GM12878 (cell line): ENCODE results near the gene IL3. TPM values are rescaled to one million over a fixed set of nuclear protein-coding genes. Genes with fewer than 3 reads are reported as not detected.

Source experiments
- ATAC-seq: fragments of 200-7000 bp; cut with Tn5 transposase; 3 replicates; pipeline ENCODE4 v1.9.1; 2020; ENCODE audit warnings: mild to moderate bottlenecking, moderate library complexity
- BruUV-seq: library from RNA; stranded (reverse); fragments of 400-500 nt; replicated peaks from 2 replicates; lab custom pipeline; 2021; lab: Mats Ljungman, UMichigan
- CTCF ChIA-PET: fragments of 300-600 bp; sonication (Branson Sonifier 250); formaldehyde crosslinking; extraction: SDS; loops from one replicate; lab custom pipeline; 2021; ENCODE audit warnings: inconsistent platforms; lab: Yijun Ruan, JAX
- POLR2A ChIA-PET: fragments of 350-600 bp; formaldehyde crosslinking; extraction: SDS; loops from one replicate; lab custom pipeline; 2021; ENCODE audit warnings: inconsistent platforms; lab: Charles Lee
- RAD21 ChIA-PET: fragments of 300-600 bp; sonication (Branson Sonifier 250); formaldehyde crosslinking; loops from one replicate; lab custom pipeline; 2023; ENCODE audit warnings: antibody characterized with exemption; ENCODE audit not compliant: unreplicated experiment; lab: Charles Lee
- SMC1A ChIA-PET: fragments of 300-600 bp; sonication (Branson Sonifier 250); formaldehyde crosslinking; loops from one replicate; lab custom pipeline; 2023; ENCODE audit not compliant: unreplicated experiment, uncharacterized antibody; lab: Charles Lee
- DNase-seq: peaks from one replicate; pipeline ENCODE4 v3.0.0-alpha.2; 2011; ENCODE audit warnings: low read depth, low spot score
- FAIRE-seq: peaks from 3 replicates; lab custom pipeline; 2011; peaks lifted over from hg19 to GRCh38; lab: Jason Lieb, UNC
- H2AFZ ChIP-seq: 2 replicates; pipeline ENCODE4 v1.6.0; 2011; ENCODE audit warnings: low read depth, low read length, control low read depth; ENCODE audit not compliant: control insufficient read depth
- H3K27ac ChIP-seq: 2 replicates; pipeline ENCODE4 v1.5.1; 2011; ENCODE audit warnings: control low read depth; ENCODE audit not compliant: control insufficient read depth, insufficient read depth
- H3K27me3 ChIP-seq, 2 experiments: replicated peaks in 1 of 2; 2 replicates each; pipeline versions ENCODE4 v1.6.0 to v1.6.1; 2011; ENCODE audit warnings: low read length in 1 of 2; ENCODE audit not compliant: control insufficient read depth in 2 of 2, insufficient read depth in 2 of 2
- H3K36me3 ChIP-seq, 2 experiments: 2 replicates each; pipeline ENCODE4 v1.5.1; 2011; ENCODE audit warnings: low read length in 1 of 2; ENCODE audit not compliant: control insufficient read depth in 2 of 2, insufficient read depth in 2 of 2
- H3K4me1 ChIP-seq: 2 replicates; pipeline ENCODE4 v1.6.1; 2011; ENCODE audit warnings: mild to moderate bottlenecking, low read length, moderate library complexity, mixed read lengths; ENCODE audit not compliant: control insufficient read depth, insufficient read depth
- H3K4me2 ChIP-seq: 2 replicates; pipeline ENCODE4 v1.6.0; 2011; ENCODE audit warnings: control low read depth; ENCODE audit not compliant: control insufficient read depth, insufficient read depth
- H3K4me3 ChIP-seq: fragments of 200-600 bp; sonication (generic); 2 replicates; pipeline ENCODE4 v1.5.1; 2016
- H3K79me2 ChIP-seq: 2 replicates; pipeline ENCODE4 v1.6.0; 2011; ENCODE audit warnings: low read length; ENCODE audit not compliant: control insufficient read depth, insufficient read depth
- H3K9ac ChIP-seq: 2 replicates; pipeline ENCODE4 v1.8.0; 2011; ENCODE audit warnings: low read length, control low read depth, mixed read lengths; ENCODE audit not compliant: control insufficient read depth, insufficient read depth
- H3K9me3 ChIP-seq: replicated peaks from 3 replicates; pipeline ENCODE4 v1.5.1; 2011; ENCODE audit warnings: mild to moderate bottlenecking, low read length; ENCODE audit not compliant: control insufficient read depth, insufficient read depth
- H4K20me1 ChIP-seq: 2 replicates; pipeline ENCODE4 v1.6.0; 2011; ENCODE audit not compliant: control insufficient read depth, insufficient read depth
- NKRF ChIP-seq: fragments of 450-650 bp; conservative IDR thresholded peaks from 2 replicates; pipeline ENCODE4 v1.6.1; 2017; ENCODE audit warnings: mild to moderate bottlenecking, moderate library complexity
- REST ChIP-seq: IDR thresholded peaks from 2 replicates; pipeline ENCODE4 v1.6.1; 2012; ENCODE audit warnings: mild to moderate bottlenecking, low read depth, low read length
- WGBS: methylation state at CpG from one replicate; pipeline ENCODE4 v1.1.6; 2016; ENCODE audit warnings: low lambda C conversion rate; ENCODE audit not compliant: insufficient replicate concordance, insufficient coverage; ENCODE audit errors: missing lambda C conversion rate; 5-methylcytosine and 5-hydroxymethylcytosine counted together
- in situ Hi-C: fragments of 300-500 bp; cut with MboI; formaldehyde crosslinking; loops from 9 replicates; pipeline ENCODE4 v1.14.3; 2018; ENCODE audit warnings: mixed read lengths
- intact Hi-C: fragments of 100-400 bp; cut with micrococcal nuclease; formaldehyde crosslinking; loops from one replicate; pipeline ENCODE4 v1.14.2; 2022; ENCODE audit not compliant: unreplicated experiment
- polyA plus RNA-seq, 11 experiments: library from polyadenylated mRNA; depleted of rRNA in 4 of 11; unstranded in 6 of 11; stranded (reverse) in 5 of 11; fragments of >200 nt; fragmentation: Nextera tagmentation in 4 of 11; fragmentation: Illumina TruSeq in 1 of 11; extraction: Ambion mirVana in 4 of 11; extraction: Trizol in 1 of 11; gene quantifications; 1 replicate in 1 of 11; 2 replicates in 10 of 11; pipeline versions ENCODE4 v1.2.1 to v1.2.3, GENCODE V29; 2011 to 2016; ENCODE audit warnings: inconsistent platforms in 2 of 11, missing spikeins in 2 of 11, low read depth in 1 of 11
- total RNA-seq, 4 experiments: library from RNA; depleted of rRNA in 3 of 4; stranded (reverse); fragments of >200 nt in 3 of 4; fragmentation: Illumina TruSeq in 1 of 4; extraction: Trizol in 1 of 4; gene quantifications; 2 replicates each; pipeline versions ENCODE4 v1.2.1 to v1.2.3, GENCODE V29; 2013 to 2021

The IL3 gene
- total and polyA plus RNA-seq, 10 of the 15 experiments (the other 5 are each of a cell fraction or from before 2014, with no cell fraction given): not detected

GRCh38 chr5:132012371-132013005 is 48.0 kb upstream of the IL3 start:
- Histone ChIP-seq H3K27me3 (peaks cover 16 to 29% of the 10 kb centered on the region in 2 experiments), H3K4me3 (no peak overlapping the region), H3K27ac (no peak overlapping the region), H3K79me2 (no peaks in the 10 kb centered on the region), H3K4me1 (no peaks in the 10 kb centered on the region; the same call in 1 of the 2 replicates), H3K9ac (no peak overlapping the region), H3K36me3 (no peaks in the 10 kb centered on the region), H3K9me3 (no peaks in the 10 kb centered on the region), H4K20me1 (no peaks in the 10 kb centered on the region), H2AFZ (no peak overlapping the region), H3K4me2 (no peak overlapping the region)
- ChIA-PET POLR2A (no interaction called here), CTCF (interaction anchor here (2.3 kb wide), 1 partner anchor 423 kb away, joined by 6 read pairs; no protein-coding TSS in a partner anchor), RAD21 (no interaction called here), SMC1A (no interaction called here)
- no peak for DNase-seq
- in situ Hi-C loops: no loop called here
- TF ChIP-seq REST (peak; percentile 92), NKRF (no peak)
- FAIRE-seq: no peak
- peak; percentile 25; the same call in 1 of the 3 replicates for ATAC-seq
- WGBS: 34% methylated on average over 7 of the region's 7 CpGs
- intact Hi-C loops: no loop called here
- no TSS peak for BruUV-seq
